ENCODE results near the gene ARHGAP24. TPM values are rescaled to one million over a fixed set of nuclear protein-coding genes. Genes with fewer than 3 reads are reported as not detected.

Gene ARHGAP24
- total and polyA plus RNA-seq, 10 of the 15 experiments (the other 5 are each of a cell fraction or from before 2014, with no cell fraction given): 0.10 to 4.2 (median 0.52) TPM

- BruUV-seq (replicated peaks): no TSS peak
- TF ChIP-seq, protein P1, sequence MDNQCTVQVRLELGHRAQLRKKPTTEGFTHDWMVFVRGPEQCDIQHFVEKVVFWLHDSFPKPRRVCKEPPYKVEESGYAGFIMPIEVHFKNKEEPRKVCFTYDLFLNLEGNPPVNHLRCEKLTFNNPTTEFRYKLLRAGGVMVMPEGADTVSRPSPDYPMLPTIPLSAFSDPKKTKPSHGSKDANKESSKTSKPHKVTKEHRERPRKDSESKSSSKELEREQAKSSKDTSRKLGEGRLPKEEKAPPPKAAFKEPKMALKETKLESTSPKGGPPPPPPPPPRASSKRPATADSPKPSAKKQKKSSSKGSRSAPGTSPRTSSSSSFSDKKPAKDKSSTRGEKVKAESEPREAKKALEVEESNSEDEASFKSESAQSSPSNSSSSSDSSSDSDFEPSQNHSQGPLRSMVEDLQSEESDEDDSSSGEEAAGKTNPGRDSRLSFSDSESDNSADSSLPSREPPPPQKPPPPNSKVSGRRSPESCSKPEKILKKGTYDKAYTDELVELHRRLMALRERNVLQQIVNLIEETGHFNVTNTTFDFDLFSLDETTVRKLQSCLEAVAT (IDR thresholded peaks at IDR 0.05): no peak
- TF ChIP-seq, protein P2, sequence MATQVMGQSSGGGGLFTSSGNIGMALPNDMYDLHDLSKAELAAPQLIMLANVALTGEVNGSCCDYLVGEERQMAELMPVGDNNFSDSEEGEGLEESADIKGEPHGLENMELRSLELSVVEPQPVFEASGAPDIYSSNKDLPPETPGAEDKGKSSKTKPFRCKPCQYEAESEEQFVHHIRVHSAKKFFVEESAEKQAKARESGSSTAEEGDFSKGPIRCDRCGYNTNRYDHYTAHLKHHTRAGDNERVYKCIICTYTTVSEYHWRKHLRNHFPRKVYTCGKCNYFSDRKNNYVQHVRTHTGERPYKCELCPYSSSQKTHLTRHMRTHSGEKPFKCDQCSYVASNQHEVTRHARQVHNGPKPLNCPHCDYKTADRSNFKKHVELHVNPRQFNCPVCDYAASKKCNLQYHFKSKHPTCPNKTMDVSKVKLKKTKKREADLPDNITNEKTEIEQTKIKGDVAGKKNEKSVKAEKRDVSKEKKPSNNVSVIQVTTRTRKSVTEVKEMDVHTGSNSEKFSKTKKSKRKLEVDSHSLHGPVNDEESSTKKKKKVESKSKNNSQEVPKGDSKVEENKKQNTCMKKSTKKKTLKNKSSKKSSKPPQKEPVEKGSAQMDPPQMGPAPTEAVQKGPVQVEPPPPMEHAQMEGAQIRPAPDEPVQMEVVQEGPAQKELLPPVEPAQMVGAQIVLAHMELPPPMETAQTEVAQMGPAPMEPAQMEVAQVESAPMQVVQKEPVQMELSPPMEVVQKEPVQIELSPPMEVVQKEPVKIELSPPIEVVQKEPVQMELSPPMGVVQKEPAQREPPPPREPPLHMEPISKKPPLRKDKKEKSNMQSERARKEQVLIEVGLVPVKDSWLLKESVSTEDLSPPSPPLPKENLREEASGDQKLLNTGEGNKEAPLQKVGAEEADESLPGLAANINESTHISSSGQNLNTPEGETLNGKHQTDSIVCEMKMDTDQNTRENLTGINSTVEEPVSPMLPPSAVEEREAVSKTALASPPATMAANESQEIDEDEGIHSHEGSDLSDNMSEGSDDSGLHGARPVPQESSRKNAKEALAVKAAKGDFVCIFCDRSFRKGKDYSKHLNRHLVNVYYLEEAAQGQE (IDR thresholded peaks at IDR 0.05; ENCODE audit: low read depth, low read length): no peak
- TF ChIP-seq ZBTB40 (IDR thresholded peaks at IDR 0.05; ENCODE audit: borderline replicate concordance) (no peak), SMC3 (IDR thresholded peaks at IDR 0.05; ENCODE audit: borderline replicate concordance, low read length) (no peak), SPI1 (IDR thresholded peaks at IDR 0.05; ENCODE audit: borderline replicate concordance, insufficient read depth, low read depth, low read length) (no peak), SMAD5 (IDR thresholded peaks at IDR 0.05; ENCODE audit: low read depth) (no peak), NFIC (IDR thresholded peaks at IDR 0.05; ENCODE audit: low read depth, low read length) (no peak), ZNF384 (IDR thresholded peaks at IDR 0.05; ENCODE audit: borderline replicate concordance, low read depth, low read length) (no peak), ZNF274 (IDR thresholded peaks at IDR 0.05; ENCODE audit: insufficient read depth, insufficient read length) (no peak)
- TF ChIP-seq, protein P3, sequence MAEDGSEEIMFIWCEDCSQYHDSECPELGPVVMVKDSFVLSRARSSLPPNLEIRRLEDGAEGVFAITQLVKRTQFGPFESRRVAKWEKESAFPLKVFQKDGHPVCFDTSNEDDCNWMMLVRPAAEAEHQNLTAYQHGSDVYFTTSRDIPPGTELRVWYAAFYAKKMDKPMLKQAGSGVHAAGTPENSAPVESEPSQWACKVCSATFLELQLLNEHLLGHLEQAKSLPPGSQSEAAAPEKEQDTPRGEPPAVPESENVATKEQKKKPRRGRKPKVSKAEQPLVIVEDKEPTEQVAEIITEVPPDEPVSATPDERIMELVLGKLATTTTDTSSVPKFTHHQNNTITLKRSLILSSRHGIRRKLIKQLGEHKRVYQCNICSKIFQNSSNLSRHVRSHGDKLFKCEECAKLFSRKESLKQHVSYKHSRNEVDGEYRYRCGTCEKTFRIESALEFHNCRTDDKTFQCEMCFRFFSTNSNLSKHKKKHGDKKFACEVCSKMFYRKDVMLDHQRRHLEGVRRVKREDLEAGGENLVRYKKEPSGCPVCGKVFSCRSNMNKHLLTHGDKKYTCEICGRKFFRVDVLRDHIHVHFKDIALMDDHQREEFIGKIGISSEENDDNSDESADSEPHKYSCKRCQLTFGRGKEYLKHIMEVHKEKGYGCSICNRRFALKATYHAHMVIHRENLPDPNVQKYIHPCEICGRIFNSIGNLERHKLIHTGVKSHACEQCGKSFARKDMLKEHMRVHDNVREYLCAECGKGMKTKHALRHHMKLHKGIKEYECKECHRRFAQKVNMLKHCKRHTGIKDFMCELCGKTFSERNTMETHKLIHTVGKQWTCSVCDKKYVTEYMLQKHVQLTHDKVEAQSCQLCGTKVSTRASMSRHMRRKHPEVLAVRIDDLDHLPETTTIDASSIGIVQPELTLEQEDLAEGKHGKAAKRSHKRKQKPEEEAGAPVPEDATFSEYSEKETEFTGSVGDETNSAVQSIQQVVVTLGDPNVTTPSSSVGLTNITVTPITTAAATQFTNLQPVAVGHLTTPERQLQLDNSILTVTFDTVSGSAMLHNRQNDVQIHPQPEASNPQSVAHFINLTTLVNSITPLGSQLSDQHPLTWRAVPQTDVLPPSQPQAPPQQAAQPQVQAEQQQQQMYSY (CRISPR knock-in tag; IDR thresholded peaks at IDR 0.05): no peak
Measured at GRCh38 chr4:85952528-85952927, 477.6 kb downstream of the ARHGAP24 start.

More at GRCh38 chr4:85952528-85952927, 477.6 kb downstream of the ARHGAP24 start:
- H2AFZ ChIP-seq (ENCODE audit: control insufficient read depth, low read depth, low read length): no peak overlapping the region
- CTCF ChIA-PET: interaction anchor here (1.2 kb wide), 2 partner anchors 10 to 12 kb away, joined by 3 read pairs; no protein-coding TSS in a partner anchor
- POLR2A ChIA-PET: no interaction called here
- no peaks in the 10 kb centered on the region for H3K79me2 ChIP-seq (ENCODE audit: control insufficient read depth, insufficient read depth, low read length)
- no peak overlapping the region for H3K27ac ChIP-seq (ENCODE audit: control insufficient read depth, insufficient read depth)
- no peak overlapping the region for H3K4me3 ChIP-seq
- H3K4me1 ChIP-seq (ENCODE audit: control insufficient read depth, insufficient read depth, low read length): no peaks in the 10 kb centered on the region
- RAD21 ChIA-PET (ENCODE audit: unreplicated experiment): no interaction called here
- intact Hi-C loops (cut with micrococcal nuclease; ENCODE audit: unreplicated experiment): no loop called here
- no peak for DNase-seq (ENCODE audit: low read depth, low spot score)
- H3K36me3 ChIP-seq (ENCODE audit: control insufficient read depth in 2 of 2, insufficient read depth in 2 of 2, low read length in 1 of 2): no peaks in the 10 kb centered on the region
- H3K27me3 ChIP-seq (replicated peaks in 1 of 2; ENCODE audit: control insufficient read depth in 2 of 2, insufficient read depth in 2 of 2, low read length in 1 of 2): no peaks in the 10 kb centered on the region
- no peak overlapping the region for H3K9ac ChIP-seq (ENCODE audit: control insufficient read depth, insufficient read depth, low read length)
- WGBS (ENCODE audit: insufficient coverage, insufficient replicate concordance, low lambda C conversion rate, missing lambda C conversion rate): 59% methylated on average over 3 of the region's 3 CpGs
- SMC1A ChIA-PET (ENCODE audit: uncharacterized antibody, unreplicated experiment): no interaction called here
- H3K9me3 ChIP-seq (replicated peaks; ENCODE audit: control insufficient read depth, insufficient read depth, low read length): no peaks in the 10 kb centered on the region
- no peaks in the 10 kb centered on the region for H4K20me1 ChIP-seq (ENCODE audit: control insufficient read depth, insufficient read depth)
- no peak for FAIRE-seq
- H3K4me2 ChIP-seq (ENCODE audit: control insufficient read depth, insufficient read depth): no peak overlapping the region
- in situ Hi-C loops (cut with MboI): no loop called here
- ATAC-seq: no peak
